Ishikawa (cell line): ENCODE data around the gene RPS21.

Experiments
- CEBPB ChIP-seq: IDR thresholded peaks from 2 replicates; pipeline ENCODE4 v1.6.1; 2012
- CREB1 ChIP-seq: IDR thresholded peaks from 2 replicates; pipeline ENCODE4 v1.6.1; 2012; ENCODE audit warnings: low read depth
- EGR1 ChIP-seq: IDR thresholded peaks from 2 replicates; pipeline ENCODE4 v1.6.1; 2012
- EP300 ChIP-seq: IDR thresholded peaks from 2 replicates; pipeline ENCODE4 v1.6.1; 2012; ENCODE audit warnings: borderline replicate concordance
- FOXM1 ChIP-seq: IDR thresholded peaks from 2 replicates; pipeline ENCODE4 v1.6.1; 2012; ENCODE audit warnings: low read depth, borderline replicate concordance
- MAX ChIP-seq: IDR thresholded peaks from 2 replicates; pipeline ENCODE4 v1.6.1; 2012
- NFIC ChIP-seq: IDR thresholded peaks from 2 replicates; pipeline ENCODE4 v1.6.1; 2012
- RAD21 ChIP-seq: IDR thresholded peaks from 2 replicates; pipeline ENCODE4 v1.6.1; 2012; ENCODE audit warnings: low read depth
- REST ChIP-seq: IDR thresholded peaks from 2 replicates; pipeline ENCODE4 v1.6.1; 2012; ENCODE audit warnings: low read depth, mild to moderate bottlenecking
- TAF1 ChIP-seq: IDR thresholded peaks from 2 replicates; pipeline ENCODE4 v1.6.1; 2012; ENCODE audit warnings: low read depth, mild to moderate bottlenecking
- TCF12 ChIP-seq: IDR thresholded peaks from 2 replicates; pipeline ENCODE4 v1.6.1; 2012; ENCODE audit warnings: low read depth
- TEAD4 ChIP-seq: IDR thresholded peaks from 2 replicates; pipeline ENCODE4 v1.6.1; 2012
- USF1 ChIP-seq: IDR thresholded peaks from 2 replicates; pipeline ENCODE4 v1.6.1; 2012
- YY1 ChIP-seq: IDR thresholded peaks from 2 replicates; pipeline ENCODE4 v1.6.1; 2012; ENCODE audit warnings: low read depth
- ZBTB7A ChIP-seq: IDR thresholded peaks from 2 replicates; pipeline ENCODE4 v1.6.1; 2012; ENCODE audit warnings: low read depth

The RPS21 gene

GRCh38 chr20:62398120-62398821, 11.4 kb downstream of the RPS21 start:
- TF ChIP-seq EP300 = no peak
- no peak for TF ChIP-seq USF1
- no peak for TF ChIP-seq TAF1
- no peak for TF ChIP-seq YY1
- no peak for TF ChIP-seq ZBTB7A
- no peak for TF ChIP-seq TEAD4
- no peak for TF ChIP-seq RAD21
- no peak for TF ChIP-seq FOXM1
- TF ChIP-seq MAX = no peak

- TF ChIP-seq FOXM1 (no peak), EP300 (no peak), TEAD4 (no peak), TCF12 (no peak), ZBTB7A (no peak), NFIC (no peak), REST (no peak), CREB1 (no peak), YY1 (no peak), EGR1 (no peak)
These were observed 13.1 kb downstream of the RPS21 start for GRCh38 chr20:62400021-62400420.

GRCh38 chr20:62400541-62400940, 13.6 kb downstream of the RPS21 start:
- no peak for TF ChIP-seq TEAD4
- TF ChIP-seq ZBTB7A = no peak
- no peak for TF ChIP-seq CREB1
- TF ChIP-seq RAD21 = no peak
- TF ChIP-seq CEBPB = no peak
- no peak for TF ChIP-seq EP300
- TF ChIP-seq USF1 = no peak
- TF ChIP-seq REST = no peak
- no peak for TF ChIP-seq FOXM1
- no peak for TF ChIP-seq NFIC
- TF ChIP-seq TAF1 = no peak
- TF ChIP-seq MAX = no peak
- no peak for TF ChIP-seq EGR1
- TF ChIP-seq YY1 = no peak

GRCh38 chr20:62401331-62401779, 14.5 kb downstream of the RPS21 start:
- no peak for TF ChIP-seq RAD21
- no peak for TF ChIP-seq FOXM1
- TF ChIP-seq MAX = no peak
- no peak for TF ChIP-seq TCF12
- TF ChIP-seq REST = no peak
- no peak for TF ChIP-seq USF1
- no peak for TF ChIP-seq ZBTB7A
- TF ChIP-seq TAF1 = no peak
- no peak for TF ChIP-seq TEAD4
- TF ChIP-seq CREB1 = no peak
